ENCODE results near the gene HAUS3. TPM values are rescaled to one million over a fixed set of nuclear protein-coding genes. Genes with fewer than 3 reads are reported as not detected.

HAUS3 gene
- total RNA-seq, 1 experiment from 2014 or later: 9.5 TPM

GRCh38 chr4:2231082-2231481, 10.8 kb downstream of the HAUS3 start:
- intact Hi-C loops (cut with micrococcal nuclease): no loop called here
- CTCF ChIA-PET: no interaction called here
- POLR2A ChIA-PET (ENCODE audit: unreplicated experiment): no interaction called here

GRCh38 chr4:2226261-2226660, 15.7 kb downstream of the HAUS3 start:
- BruUV-seq (replicated peaks): no TSS peak
- H4K20me1 ChIP-seq (ENCODE audit: low read length): no peaks in the 10 kb centered on the region

More at GRCh38 chr4:2231082-2231481, 10.8 kb downstream of the HAUS3 start:
- Histone ChIP-seq H3K4me3 (ENCODE audit: low read length) (no peak overlapping the region), H3K27ac (ENCODE audit: low read length) (no peak overlapping the region), H3K79me2 (ENCODE audit: low read length) (peaks cover 8% of the 10 kb centered on the region; the same call in 1 of the 2 replicates), H3K9me3 (ENCODE audit: low read length) (no peaks in the 10 kb centered on the region), H3K4me1 (ENCODE audit: insufficient read depth, low read length) (no peaks in the 10 kb centered on the region), H3K9ac (ENCODE audit: low read length) (no peak overlapping the region), H3F3A (ENCODE audit: low read length, unreplicated experiment) (no peaks in the 10 kb centered on the region), H2AFZ (ENCODE audit: low read length) (no peak overlapping the region), H3K4me2 (ENCODE audit: low read length) (no peak overlapping the region), H3K27me3 (ENCODE audit: low read length) (no peaks in the 10 kb centered on the region), H3K36me3 (ENCODE audit: low read depth, low read length) (peaks cover 14% of the 10 kb centered on the region; the same call in 1 of the 2 replicates), H3K9me2 (replicated peaks; ENCODE audit: low read length) (no peaks in the 10 kb centered on the region), H4K20me1 (ENCODE audit: low read length) (no peaks in the 10 kb centered on the region)
- DNase-seq (no peak), ATAC-seq (no peak)
- TF ChIP-seq EZH2 (IDR thresholded peaks at IDR 0.05; ENCODE audit: low read length, unreplicated experiment) (no peak), CTCF (conservative IDR thresholded peaks at IDR 0.05; ENCODE audit: low read depth, low read length) (no peak), EZH2phosphoT487 (IDR thresholded peaks at IDR 0.05; ENCODE audit: borderline replicate concordance, low read length) (no peak)
- BruUV-seq (replicated peaks): no TSS peak

More at GRCh38 chr4:2226261-2226660, 15.7 kb downstream of the HAUS3 start:
- Histone ChIP-seq H3K27ac (ENCODE audit: low read length) (no peak overlapping the region), H3K4me1 (ENCODE audit: insufficient read depth, low read length) (peaks cover 10% of the 10 kb centered on the region; the same call in 1 of the 2 replicates), H3K4me2 (ENCODE audit: low read length) (no peak overlapping the region), H3K9me3 (ENCODE audit: low read length) (no peaks in the 10 kb centered on the region), H3F3A (ENCODE audit: low read length, unreplicated experiment) (no peaks in the 10 kb centered on the region), H3K4me3 (ENCODE audit: low read length) (no peak overlapping the region), H3K9ac (ENCODE audit: low read length) (no peak overlapping the region), H2AFZ (ENCODE audit: low read length) (no peak overlapping the region), H3K36me3 (ENCODE audit: low read depth, low read length) (no peaks in the 10 kb centered on the region; the same call in 1 of the 2 replicates), H3K27me3 (ENCODE audit: low read length) (no peaks in the 10 kb centered on the region), H3K79me2 (ENCODE audit: low read length) (no peaks in the 10 kb centered on the region), H3K9me2 (replicated peaks; ENCODE audit: low read length) (no peaks in the 10 kb centered on the region)
- DNase-seq (no peak), ATAC-seq (no peak)
- TF ChIP-seq CTCF (conservative IDR thresholded peaks at IDR 0.05; ENCODE audit: low read depth, low read length) (no peak), EZH2 (IDR thresholded peaks at IDR 0.05; ENCODE audit: low read length, unreplicated experiment) (no peak), EZH2phosphoT487 (IDR thresholded peaks at IDR 0.05; ENCODE audit: borderline replicate concordance, low read length) (no peak)
- CTCF ChIA-PET: no interaction called here
- POLR2A ChIA-PET (ENCODE audit: unreplicated experiment): no interaction called here
- intact Hi-C loops (cut with micrococcal nuclease): no loop called here
